ENCODE measurements around the gene TIAM2.
"Not testable (repeated sequence)": the region's sequence is repeated elsewhere in the genome, so short reads cannot be mapped to it uniquely, and the experiment has no call there.

The TIAM2 gene

DNA sequence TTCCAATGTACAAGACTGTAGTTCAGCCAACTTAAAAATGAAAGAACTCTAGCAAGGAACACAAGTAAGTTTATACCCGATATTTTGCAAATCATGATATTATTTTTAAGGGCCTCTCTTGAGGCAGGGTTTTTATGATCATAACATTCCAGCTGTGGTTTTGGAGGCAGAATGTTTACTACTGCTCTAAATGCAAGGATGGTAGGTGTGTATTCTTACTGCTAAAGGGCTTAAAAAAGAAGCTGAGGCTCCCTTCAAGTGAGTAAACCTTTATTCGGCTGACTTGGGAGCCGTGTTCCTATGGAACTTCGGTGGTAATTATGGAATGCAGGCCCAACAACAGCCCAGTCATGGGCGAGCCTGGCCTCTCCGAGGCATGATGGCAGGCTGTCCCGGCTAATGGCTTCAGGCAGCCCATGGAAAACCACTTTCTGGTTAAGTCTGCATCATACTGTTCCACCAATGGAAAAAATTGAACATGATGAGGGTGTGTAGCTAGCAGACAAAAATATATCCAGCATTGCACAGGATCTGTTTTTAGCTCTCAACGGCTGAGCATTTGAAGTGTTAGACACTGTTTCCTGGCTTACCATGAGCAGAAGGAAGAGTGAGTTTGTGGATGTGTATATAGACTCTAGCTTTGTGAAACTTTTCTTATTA, 111.5 kb downstream of the TIAM2 start:
- no peak for DNase-seq

GRCh38 chr6:155107432-155108069, 112.4 kb downstream of the TIAM2 start:
- DNase-seq: no peak

- no peak for DNase-seq
These were observed 113.1 kb downstream of the TIAM2 start for GRCh38 chr6:155108070-155108820.

GRCh38 chr6:155110721-155111120, 115.6 kb downstream of the TIAM2 start:
- DNase-seq: no peak

DNA sequence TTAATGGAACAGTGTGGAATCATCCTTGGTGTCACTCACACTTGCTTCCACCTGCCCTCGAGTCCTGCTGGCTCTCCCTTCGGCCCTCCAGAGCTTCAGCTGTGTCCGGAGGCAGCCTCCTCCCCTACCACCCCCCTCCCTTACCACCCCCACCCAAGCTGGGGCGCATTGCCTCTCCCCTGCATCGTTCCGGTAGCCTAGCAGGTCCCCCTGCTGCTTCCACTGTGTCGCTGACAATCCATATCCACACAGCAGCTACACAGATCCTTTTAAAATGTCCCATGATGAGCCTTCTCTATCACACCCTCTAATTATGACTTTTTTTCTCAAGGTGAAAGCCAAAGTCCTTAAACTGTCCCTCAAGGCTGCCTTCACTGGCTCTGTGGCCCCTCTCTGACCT, 117.6 kb downstream of the TIAM2 start:
- DNase-seq: no peak

DNA sequence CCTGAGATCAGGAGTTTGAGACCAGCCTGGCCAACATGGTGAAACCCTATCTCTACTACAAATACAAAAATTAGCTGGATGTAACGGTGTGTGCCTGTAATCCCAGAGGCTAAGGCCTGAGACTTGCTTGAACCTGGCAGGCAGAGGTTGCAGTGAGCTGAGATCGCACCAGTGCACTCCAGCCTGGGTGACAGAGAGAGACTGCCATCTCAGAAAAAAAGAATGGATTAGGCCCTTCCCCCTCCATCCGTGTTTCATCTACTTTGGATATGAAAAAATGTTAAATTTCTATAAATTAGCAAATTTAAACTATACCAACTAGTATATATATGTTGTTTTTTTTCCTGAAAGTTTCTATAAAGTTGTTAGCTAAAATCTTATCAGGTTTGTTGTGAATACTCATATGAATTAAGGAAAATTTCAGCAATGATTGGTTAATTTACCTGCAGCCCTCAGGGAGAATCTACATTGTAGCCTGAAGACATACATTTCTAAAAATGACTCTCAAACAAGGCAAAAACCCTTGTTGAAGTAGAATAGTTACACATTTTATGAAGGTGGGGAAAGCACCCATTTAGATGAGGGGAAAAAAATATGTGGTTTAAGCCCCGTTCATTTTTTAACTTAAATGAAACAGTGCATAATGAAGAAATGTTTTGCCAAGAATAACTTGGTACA, 120.9 kb downstream of the TIAM2 start:
- no peak for DNase-seq

DNA sequence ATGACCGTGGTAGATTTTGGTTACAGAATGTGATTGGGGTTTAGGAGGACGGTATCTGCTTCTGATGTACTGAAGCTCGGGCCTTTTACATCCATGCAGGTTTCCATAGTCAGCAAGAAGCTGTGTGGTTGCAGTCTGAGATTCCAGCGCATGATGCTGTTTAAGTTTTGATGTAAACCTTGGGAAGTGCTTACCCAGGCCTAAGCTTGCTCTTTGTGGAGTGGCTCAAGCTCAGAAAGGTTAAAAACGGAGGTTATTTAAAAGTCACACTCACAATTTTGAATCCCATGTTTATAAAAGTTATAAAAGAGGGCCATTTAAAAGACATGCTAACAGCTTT, 121.4 kb downstream of the TIAM2 start:
- no peak for DNase-seq

GRCh38 chr6:155117256-155117655, 122.1 kb downstream of the TIAM2 start:
- no peak for DNase-seq

- DNase-seq: no peak
These were observed 122.7 kb downstream of the TIAM2 start for GRCh38 chr6:155117785-155118184.

DNA sequence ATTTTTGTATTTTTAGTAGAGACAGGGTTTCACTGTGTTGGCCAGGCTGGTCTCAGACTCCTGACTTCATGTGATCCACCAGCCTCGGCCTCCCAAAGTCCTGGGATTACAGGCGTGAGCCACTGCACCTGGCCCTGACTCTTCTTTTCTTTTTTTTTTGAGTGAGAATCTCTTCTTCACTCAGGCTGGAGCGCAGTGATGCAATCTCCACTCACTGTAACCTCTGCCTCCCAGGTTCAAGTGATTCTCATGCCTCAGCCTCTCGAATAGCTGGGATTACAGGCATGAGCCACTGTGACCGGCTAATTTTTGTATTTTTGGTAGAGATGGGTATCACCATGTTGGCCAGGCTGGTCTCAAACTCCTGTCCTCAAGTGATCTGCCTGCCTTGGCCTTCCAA, 124.1 kb downstream of the TIAM2 start:
- DNase-seq: not testable (repeated sequence)

GRCh38 chr6:155120034-155120433, 124.9 kb downstream of the TIAM2 start:
- DNase-seq: no peak

GRCh38 chr6:155121294-155121693, 126.2 kb downstream of the TIAM2 start:
- DNase-seq: no peak

DNA sequence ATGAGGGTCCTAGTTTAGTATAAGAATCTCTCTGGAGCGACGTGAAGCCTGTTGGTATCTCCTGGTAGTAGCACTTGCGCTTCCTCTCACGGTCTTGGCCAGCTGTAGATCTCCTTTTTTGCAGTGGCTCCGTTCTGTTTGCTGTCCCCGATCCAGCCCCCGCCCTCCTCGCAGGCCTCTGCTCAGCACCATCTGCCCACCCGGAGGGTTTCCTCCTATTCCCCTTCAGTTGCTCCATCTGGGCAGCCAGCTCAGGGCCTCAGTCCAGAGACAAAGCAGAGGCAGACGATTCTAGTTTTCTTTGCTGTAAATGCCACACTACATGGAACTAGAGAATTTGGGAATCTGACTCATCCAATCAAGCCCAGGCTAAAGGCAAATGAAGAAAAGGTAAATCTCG, 126.6 kb downstream of the TIAM2 start:
- no peak for DNase-seq

- no peak for DNase-seq
These were observed 127.3 kb downstream of the TIAM2 start for GRCh38 chr6:155122199-155122950.

GRCh38 chr6:155123520-155123919, 128.4 kb downstream of the TIAM2 start:
- no peak for DNase-seq

DNA sequence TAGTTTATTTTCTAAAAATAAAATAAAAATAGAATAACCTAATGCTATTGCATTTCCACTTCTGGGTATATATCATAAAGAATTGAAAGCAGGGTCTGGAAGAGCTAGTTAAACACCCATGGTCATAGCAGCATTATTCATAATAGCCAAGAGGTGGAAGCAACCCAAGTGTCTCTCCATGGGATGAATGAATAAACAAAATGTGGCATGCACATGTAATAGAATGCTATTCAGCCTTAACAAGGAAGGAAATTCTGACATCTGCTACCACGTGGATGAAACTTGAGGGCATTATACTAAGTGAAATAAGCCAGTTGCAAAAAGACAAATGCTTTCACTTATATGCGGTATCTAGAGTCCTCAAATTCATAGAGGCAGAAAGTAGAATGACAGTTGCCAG, 130.8 kb downstream of the TIAM2 start:
- DNase-seq: no peak

DNA sequence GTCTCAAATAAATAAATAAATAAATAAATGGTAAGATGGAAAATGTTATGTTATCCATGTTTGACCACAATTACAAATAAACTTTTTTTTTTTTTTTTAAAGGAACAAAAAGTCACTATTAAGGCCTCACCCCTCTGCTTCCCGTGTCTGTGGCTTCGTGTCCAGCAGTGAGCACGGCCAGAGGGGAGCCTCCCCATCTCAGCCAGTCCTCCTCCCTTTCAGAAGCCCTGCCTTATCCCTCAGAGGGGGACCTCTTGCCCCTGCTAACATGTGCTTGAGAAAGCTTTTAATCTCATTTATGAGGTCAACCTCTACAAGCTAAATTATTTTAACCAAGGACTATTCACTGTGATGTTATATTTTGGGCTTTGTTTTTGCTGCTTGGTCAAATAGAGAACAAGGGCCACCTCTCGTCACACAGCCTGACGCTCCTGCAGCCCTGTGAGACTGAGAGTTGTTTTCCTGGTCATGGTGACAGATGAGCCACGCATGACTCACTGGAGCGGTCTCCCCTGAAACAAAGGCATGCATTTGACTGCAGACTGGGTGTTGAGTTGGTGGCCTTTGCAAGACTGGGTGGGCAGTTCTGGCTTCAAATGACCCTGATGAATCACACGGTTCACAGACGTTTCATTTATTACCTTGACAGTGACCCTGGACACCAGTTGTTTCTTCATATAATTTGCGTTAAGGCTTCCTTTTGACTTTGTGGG, 131.8 kb downstream of the TIAM2 start:
- DNase-seq: peak; percentile 79

DNA sequence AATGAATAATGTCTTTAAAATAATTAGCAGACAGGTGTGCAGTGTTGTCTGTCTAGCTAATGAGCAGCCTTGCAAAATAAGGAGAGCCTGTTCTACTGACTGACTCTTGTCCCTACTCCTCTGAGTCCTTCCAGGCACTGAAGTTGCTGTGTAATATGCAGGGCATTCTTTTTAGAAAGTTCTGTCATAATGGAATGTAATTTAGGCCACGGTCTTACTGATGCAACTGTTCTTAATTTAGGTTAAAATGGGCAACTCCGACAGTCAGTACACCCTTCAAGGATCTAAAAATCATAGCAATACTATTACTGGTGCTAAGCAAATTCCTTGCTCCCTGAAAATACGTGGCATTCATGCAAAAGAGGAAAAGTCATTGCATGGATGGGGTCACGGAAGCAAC, 133.9 kb downstream of the TIAM2 start:
- DNase-seq: no peak

GRCh38 chr6:155129744-155130143, 134.6 kb downstream of the TIAM2 start:
- no peak for DNase-seq

DNA sequence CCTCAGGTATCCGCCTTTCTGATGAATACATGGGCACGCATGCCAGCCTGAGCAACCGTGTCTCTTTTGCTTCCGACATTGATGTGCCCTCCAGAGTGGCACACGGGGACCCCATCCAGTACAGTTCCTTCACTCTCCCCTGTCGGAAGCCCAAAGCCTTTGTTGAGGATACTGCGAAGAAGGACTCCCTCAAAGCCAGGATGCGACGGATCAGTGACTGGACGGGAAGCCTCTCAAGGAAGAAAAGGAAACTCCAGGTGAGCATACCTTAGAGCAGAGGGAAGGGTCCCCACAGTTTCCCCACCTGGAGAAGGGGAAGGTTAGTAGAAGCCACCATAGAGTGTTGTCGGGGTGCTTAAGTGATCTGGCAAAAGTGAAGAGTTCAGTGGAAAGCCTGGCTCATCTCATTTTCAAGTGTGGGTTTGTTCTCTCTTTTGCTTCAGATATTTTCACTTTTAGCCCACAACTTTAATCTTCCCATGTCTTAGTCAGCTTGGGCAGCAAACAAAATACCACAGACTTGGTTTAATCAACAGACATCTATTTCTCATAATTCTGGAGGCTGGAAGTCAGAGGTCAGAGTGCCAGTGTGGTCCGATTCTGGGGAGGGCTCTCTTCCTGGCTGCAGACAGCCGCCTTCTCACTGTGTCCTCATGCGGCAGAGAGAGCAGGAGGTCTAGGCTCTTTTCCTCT, 135.2 kb downstream of the TIAM2 start:
- peak; percentile 62 for DNase-seq

- no peak for DNase-seq
These were observed 137.5 kb downstream of the TIAM2 start for GRCh38 chr6:155132617-155133016.

- DNase-seq: no peak
These were observed 145.9 kb downstream of the TIAM2 start for GRCh38 chr6:155141002-155141401.
